HG03432 (cell line): Measurements from ENCODE around the gene MGMT.

Experiments used
- ATAC-seq: cut with Tn5 transposase; IDR thresholded peaks from one replicate; pipeline ENCODE4 v1.9.1; 2021; ENCODE audit warnings: mild to moderate bottlenecking, moderate library complexity; ENCODE audit not compliant: unreplicated experiment

The MGMT gene

GRCh38 chr10:129581827-129582411 lies 114.9 kb downstream of the MGMT start:
- ATAC-seq = no peak

- no peak for ATAC-seq
These were observed 116.8 kb downstream of the MGMT start for GRCh38 chr10:129583831-129584230.

GRCh38 chr10:129586898-129587443 lies 119.9 kb downstream of the MGMT start:
- ATAC-seq = no peak

GRCh38 chr10:129589546-129589945 lies 122.5 kb downstream of the MGMT start:
- ATAC-seq = no peak

GRCh38 chr10:129593953-129594352 lies 126.9 kb downstream of the MGMT start:
- no peak for ATAC-seq

- no peak for ATAC-seq
These were observed 127.8 kb downstream of the MGMT start for GRCh38 chr10:129594811-129595210.

GRCh38 chr10:129598413-129598812 lies 131.4 kb downstream of the MGMT start:
- no peak for ATAC-seq

- ATAC-seq = no peak
These were observed 132.1 kb downstream of the MGMT start for GRCh38 chr10:129599160-129599559.

- peak; percentile 57 for ATAC-seq
These were observed 134.7 kb downstream of the MGMT start for GRCh38 chr10:129601737-129602136.

- no peak for ATAC-seq
These were observed 136.0 kb downstream of the MGMT start for GRCh38 chr10:129602938-129603535.

GRCh38 chr10:129604333-129605032 lies 137.4 kb downstream of the MGMT start:
- peak; percentile 50 for ATAC-seq

GRCh38 chr10:129605266-129605985 lies 138.4 kb downstream of the MGMT start:
- ATAC-seq = peak; percentile 43

GRCh38 chr10:129605986-129606518 lies 139.0 kb downstream of the MGMT start:
- no peak for ATAC-seq

- ATAC-seq = no peak
These were observed 140.6 kb downstream of the MGMT start for GRCh38 chr10:129607607-129608109.

GRCh38 chr10:129608653-129609052 lies 141.6 kb downstream of the MGMT start:
- ATAC-seq = no peak

- no peak for ATAC-seq
These were observed 142.5 kb downstream of the MGMT start for GRCh38 chr10:129609551-129609950.

GRCh38 chr10:129612481-129613109 lies 145.6 kb downstream of the MGMT start:
- no peak for ATAC-seq

- no peak for ATAC-seq
These were observed 146.4 kb downstream of the MGMT start for GRCh38 chr10:129613377-129613980.

- no peak for ATAC-seq
These were observed 147.3 kb downstream of the MGMT start for GRCh38 chr10:129614341-129614740.

- no peak for ATAC-seq
These were observed 148.3 kb downstream of the MGMT start for GRCh38 chr10:129615381-129615780.
